HepG2 (cell line): ENCODE data around the gene HCN4. TPM values are rescaled to one million over a fixed set of nuclear protein-coding genes. Genes with fewer than 3 reads are reported as not detected.

Source experiments
- ATAC-seq: fragments of 200-7000 bp; cut with Tn5 transposase; 3 replicates; pipeline ENCODE4 v1.9.1; 2020; ENCODE audit warnings: mild to moderate bottlenecking, moderate library complexity
- BruUV-seq: library from RNA; stranded (reverse); fragments of 400-500 nt; replicated peaks from 2 replicates; lab custom pipeline; 2021; lab: Mats Ljungman, UMichigan
- CTCF ChIA-PET: fragments of 300-600 bp; formaldehyde crosslinking; extraction: SDS; loops from one replicate; lab custom pipeline; 2021; ENCODE audit warnings: low total read pairs, inconsistent platforms, low intra/inter-chr PET ratio; lab: Yijun Ruan, JAX
- POLR2A ChIA-PET: fragments of 350-600 bp; sonication (Branson Sonifier 250); formaldehyde crosslinking; loops from one replicate; lab custom pipeline; 2020; ENCODE audit warnings: antibody characterized with exemption, inconsistent platforms; lab: Yijun Ruan, JAX
- DNase-seq: peaks from one replicate; pipeline ENCODE4 v3.0.0-alpha.2; 2015; ENCODE audit warnings: low spot score
- FAIRE-seq: peaks from 3 replicates; lab custom pipeline; 2011; peaks lifted over from hg19 to GRCh38; lab: Jason Lieb, UNC
- H2AFZ ChIP-seq: one replicate; pipeline ENCODE4 v1.6.1; 2011; ENCODE audit warnings: low read length, inconsistent platforms
- H3K27ac ChIP-seq: fragments of 300-600 bp; 3 replicates; pipeline ENCODE4 v1.8.0; 2011; ENCODE audit warnings: mixed run types, mild to moderate bottlenecking, mixed read lengths, low read length, inconsistent platforms; ENCODE audit not compliant: insufficient read depth; ENCODE audit errors: extremely low read length
- H3K27me3 ChIP-seq, 2 experiments: fragments of 200-600 bp in 1 of 2; 2 replicates in 1 of 2; 3 replicates in 1 of 2; pipeline versions ENCODE4 v1.6.0 to v1.8.0; 2011; ENCODE audit warnings: low read length in 2 of 2, mild to moderate bottlenecking in 2 of 2, moderate library complexity in 2 of 2, inconsistent platforms in 1 of 2; ENCODE audit not compliant: insufficient read depth in 2 of 2, control insufficient read depth in 1 of 2
- H3K36me3 ChIP-seq, 2 experiments: fragments of 200-600 bp in 1 of 2; replicated peaks in 1 of 2; 2 replicates in 1 of 2; 3 replicates in 1 of 2; pipeline versions ENCODE4 v1.5.1 to v1.8.0; 2011; ENCODE audit warnings: low read length in 2 of 2, inconsistent platforms in 1 of 2; ENCODE audit not compliant: insufficient read depth in 2 of 2, control insufficient read depth in 1 of 2
- H3K4me1 ChIP-seq: 2 replicates; pipeline ENCODE4 v1.5.1; 2012; ENCODE audit warnings: low read length, inconsistent platforms; ENCODE audit not compliant: insufficient read depth
- H3K4me2 ChIP-seq: 2 replicates; pipeline ENCODE4 v1.6.0; 2011; ENCODE audit warnings: low read depth, low read length, inconsistent platforms
- H3K4me3 ChIP-seq, 3 experiments: fragments of 200-600 bp in 1 of 3; sonication (generic), shearing (Covaris generic) in 1 of 3; replicated peaks in 1 of 3; 2 replicates each; pipeline ENCODE4 v1.5.1; 2011 to 2016; ENCODE audit warnings: low read length in 3 of 3, inconsistent platforms in 2 of 3, low read depth in 2 of 3, mild to moderate bottlenecking in 2 of 3, control low read depth in 1 of 3, mixed read lengths in 1 of 3; ENCODE audit not compliant: insufficient read depth in 1 of 3
- H3K79me2 ChIP-seq: one replicate; pipeline ENCODE4 v1.6.1; 2011; ENCODE audit warnings: low read length, inconsistent platforms; ENCODE audit not compliant: insufficient read depth
- H3K9ac ChIP-seq: 2 replicates; pipeline ENCODE4 v1.6.0; 2011; ENCODE audit warnings: mild to moderate bottlenecking, low read depth, low read length, inconsistent platforms; ENCODE audit not compliant: insufficient read depth
- H3K9me3 ChIP-seq: 2 replicates; pipeline ENCODE4 v1.5.1; 2012; ENCODE audit warnings: mild to moderate bottlenecking, low read length
- H4K20me1 ChIP-seq: 2 replicates; pipeline ENCODE4 v1.6.0; 2011; ENCODE audit warnings: inconsistent platforms, mild to moderate bottlenecking, low read length, moderate library complexity; ENCODE audit not compliant: insufficient read depth
- ATF5 ChIP-seq: sonication (generic); formaldehyde crosslinking; IDR thresholded peaks from 2 replicates; pipeline ENCODE4 v1.4.0; 2020; ENCODE audit warnings: mild to moderate bottlenecking, low read depth, missing genetic modification reagents
- HBP1 ChIP-seq: IDR thresholded peaks from 2 replicates; pipeline ENCODE4 v1.6.1; 2016; ENCODE audit warnings: low read depth, control low read depth
- HMG20B ChIP-seq: conservative IDR thresholded peaks from 2 replicates; pipeline ENCODE4 v1.6.1; 2016; ENCODE audit warnings: missing genetic modification reagents, missing compliant biosample characterization
- MEF2D ChIP-seq: sonication (generic); formaldehyde crosslinking; IDR thresholded peaks from 2 replicates; pipeline ENCODE4 v1.5.1; 2020; ENCODE audit warnings: mild to moderate bottlenecking, missing genetic modification reagents
- MTA3 ChIP-seq: sonication (generic); formaldehyde crosslinking; IDR thresholded peaks from 2 replicates; pipeline ENCODE4 v1.4.0; 2020; ENCODE audit warnings: missing genetic modification reagents
- POLR2A ChIP-seq, 2 experiments: IDR thresholded peaks; 2 replicates each; pipeline ENCODE4 v1.6.1; 2011; ENCODE audit warnings: low read depth in 2 of 2, low read length in 2 of 2, mild to moderate bottlenecking in 1 of 2, moderate library complexity in 1 of 2; ENCODE audit not compliant: insufficient read depth in 1 of 2
- REL ChIP-seq: sonication (generic); formaldehyde crosslinking; conservative IDR thresholded peaks from 2 replicates; pipeline ENCODE4 v1.8.0; 2022; ENCODE audit warnings: mild to moderate bottlenecking, missing genetic modification reagents, moderate library complexity
- SMAD1 ChIP-seq: sonication (generic); formaldehyde crosslinking; IDR thresholded peaks from 2 replicates; pipeline ENCODE4 v1.4.0; 2020; ENCODE audit warnings: missing genetic modification reagents, low read depth, mild to moderate bottlenecking, borderline replicate concordance
- SOX6 ChIP-seq, 2 experiments: fragments of 450-650 bp in 1 of 2; sonication (generic) in 1 of 2; formaldehyde crosslinking in 1 of 2; IDR thresholded peaks; 2 replicates each; pipeline versions ENCODE4 v1.4.0 to v1.6.1; 2017 to 2020; ENCODE audit warnings: antibody characterized with exemption in 1 of 2, mild to moderate bottlenecking in 1 of 2, missing genetic modification reagents in 1 of 2
- U2AF1 ChIP-seq: fragments of 200-400 bp; formaldehyde crosslinking; optimal IDR thresholded peaks from 2 replicates; pipeline ENCODE3; 2017; ENCODE audit warnings: mild to moderate bottlenecking, low read depth, low read length
- ZBED4 ChIP-seq: sonication (generic); formaldehyde crosslinking; IDR thresholded peaks from 2 replicates; pipeline ENCODE4 v1.4.0; 2020; ENCODE audit warnings: missing genetic modification reagents, borderline replicate concordance
- ZBTB42 ChIP-seq: sonication (generic); formaldehyde crosslinking; IDR thresholded peaks from 2 replicates; pipeline ENCODE4 v1.5.0; 2020; ENCODE audit warnings: mild to moderate bottlenecking, missing genetic modification reagents
- ZBTB8A ChIP-seq: sonication (generic); formaldehyde crosslinking; IDR thresholded peaks from 2 replicates; pipeline ENCODE4 v1.4.0; 2020; ENCODE audit warnings: mild to moderate bottlenecking, low read depth, missing genetic modification reagents, borderline replicate concordance
- ZNF138 ChIP-seq: sonication (generic); formaldehyde crosslinking; IDR thresholded peaks from 2 replicates; pipeline ENCODE4 v1.5.0; 2020; ENCODE audit warnings: mild to moderate bottlenecking, low read depth, missing genetic modification reagents
- ZNF576 ChIP-seq: sonication (generic); formaldehyde crosslinking; IDR thresholded peaks from 2 replicates; pipeline ENCODE4 v1.4.0; 2020; ENCODE audit warnings: mild to moderate bottlenecking, missing genetic modification reagents
- ZNF782 ChIP-seq: sonication (generic); formaldehyde crosslinking; IDR thresholded peaks from 2 replicates; pipeline ENCODE4 v1.4.0; 2020; ENCODE audit warnings: missing genetic modification reagents, mild to moderate bottlenecking, borderline replicate concordance
- ZSCAN29 ChIP-seq: sonication (generic); formaldehyde crosslinking; conservative IDR thresholded peaks from 2 replicates; pipeline ENCODE4 v1.4.0; 2020; ENCODE audit warnings: mild to moderate bottlenecking, missing genetic modification reagents
- WGBS: methylation state at CpG from one replicate; pipeline ENCODE4 v1.1.6; 2017; ENCODE audit warnings: low lambda C conversion rate; 5-methylcytosine and 5-hydroxymethylcytosine counted together
- in situ Hi-C: cut with HindIII; loops from 2 replicates; pipeline ENCODE4 v1.10.0; 2017; ENCODE audit warnings: low pct_unique_long_range_greater_than_20kb; ENCODE audit not compliant: extremely low pct_ligation_motif_present
- intact Hi-C: fragments of 100-400 bp; cut with micrococcal nuclease; formaldehyde crosslinking; loops from one replicate; pipeline ENCODE4 v1.10.0; 2022; ENCODE audit not compliant: unreplicated experiment
- polyA plus RNA-seq, 8 experiments: library from polyadenylated mRNA; depleted of rRNA in 3 of 8; stranded (reverse) in 7 of 8; unstranded in 1 of 8; fragments of >200 nt; fragmentation: Illumina TruSeq in 4 of 8; extraction: Trizol in 4 of 8; gene quantifications; 2 replicates each; pipeline versions ENCODE4 v1.2.1 to v1.2.3, GENCODE V29; 2011 to 2016; ENCODE audit warnings: low read depth in 4 of 8, missing spikeins in 1 of 8, mixed read lengths in 1 of 8; ENCODE audit not compliant: insufficient read depth in 1 of 8
- total RNA-seq, 5 experiments: library from RNA; depleted of rRNA; stranded (reverse); fragments of >200 nt; fragmentation: Illumina TruSeq; extraction: Trizol; gene quantifications; 2 replicates each; pipeline ENCODE4 v1.2.3, GENCODE V29; 2016; ENCODE audit warnings: low read depth in 1 of 5

HCN4 gene
- total and polyA plus RNA-seq, 2 of the 13 experiments (the other 11 are each of a cell fraction or from before 2014, with no cell fraction given), result not detected

- POLR2A ChIA-PET, result no interaction called here
- no peak overlapping the region for H2AFZ ChIP-seq
- intact Hi-C loops (no loop called here), in situ Hi-C loops (no loop called here)
- H3K27ac ChIP-seq, result no peak overlapping the region
- CTCF ChIA-PET, result no interaction called here
- no peak overlapping the region for H3K4me3 ChIP-seq
- H3K79me2 ChIP-seq, result no peaks in the 10 kb centered on the region
- TF ChIP-seq U2AF1 (no peak), REL (no peak), MTA3 (CRISPR knock-in tag) (no peak), HMG20B (no peak), ZBTB8A (CRISPR knock-in tag) (no peak), SOX6 (IDR thresholded peaks at IDR 0.05) (no peak), SOX6 (CRISPR knock-in tag; IDR thresholded peaks at IDR 0.05) (no peak), ZBED4 (CRISPR knock-in tag) (no peak), ZSCAN29 (CRISPR knock-in tag) (no peak), POLR2A (IDR thresholded peaks at IDR 0.05; ENCODE audit: insufficient read depth in 1 of 2, low read depth in 2 of 2, low read length in 2 of 2) (no peak), ZNF138 (CRISPR knock-in tag) (no peak), ZBTB42 (no peak), ZNF576 (no peak), SMAD1 (CRISPR knock-in tag) (no peak), HBP1 (CRISPR knock-in tag) (no peak), MEF2D (no peak), ZNF782 (no peak), ATF5 (CRISPR knock-in tag) (no peak)
- H3K9ac ChIP-seq, result no peak overlapping the region
- WGBS, result 88% methylated on average over 2 of the region's 2 CpGs
- no peaks in the 10 kb centered on the region for H3K27me3 ChIP-seq
- DNase-seq (no peak), ATAC-seq (no peak), FAIRE-seq (no peak)
- no TSS peak for BruUV-seq
- no peaks in the 10 kb centered on the region for H3K9me3 ChIP-seq
- 0 out of 5 replicates have a peak, but pooled peaks cover 1 to 11% of the 10 kb centered on the region in 2 experiments for H3K36me3 ChIP-seq
- H3K4me1 ChIP-seq, result no peaks in the 10 kb centered on the region
- no peak overlapping the region for H3K4me2 ChIP-seq
- no peaks in the 10 kb centered on the region for H4K20me1 ChIP-seq
These were observed 82.4 kb downstream of the HCN4 start for GRCh38 chr15:73286311-73286710.
